HCT116 (cell line): ENCODE data around the gene SYMPK. TPM values are rescaled to one million over a fixed set of nuclear protein-coding genes. Genes with fewer than 3 reads are reported as not detected.
A peak's percentile ranks its signal among the peaks of the same experiment; 100 is the strongest.

Experiments
- ATAC-seq: fragments of 200-7000 bp; cut with Tn5 transposase; 2 replicates; pipeline ENCODE4 v1.9.1; 2020; ENCODE audit warnings: mild to moderate bottlenecking, moderate library complexity
- BruUV-seq: library from RNA; stranded (reverse); fragments of 400-500 nt; replicated peaks from 2 replicates; lab custom pipeline; 2021; lab: Mats Ljungman, UMichigan
- CTCF ChIA-PET: fragments of 300-600 bp; sonication (Branson Sonifier 250); formaldehyde crosslinking; loops from one replicate; lab custom pipeline; 2021; ENCODE audit warnings: antibody characterized with exemption; lab: Charles Lee
- POLR2A ChIA-PET: fragments of 300-600, 350-600 bp; sonication (Branson Sonifier 250); formaldehyde crosslinking; loops from one replicate; lab custom pipeline; 2021; ENCODE audit warnings: antibody characterized with exemption; lab: Charles Lee
- RAD21 ChIA-PET, 2 experiments: fragments of 300-600 bp; sonication (Branson Sonifier 250); formaldehyde crosslinking; loops; one replicate each; lab custom pipeline; 2023; ENCODE audit warnings: low total read pairs in 2 of 2; ENCODE audit not compliant: uncharacterized antibody in 2 of 2, unreplicated experiment in 2 of 2, low non-redundant PET in 1 of 2; lab: Charles Lee
- DNase-seq: peaks from one replicate; pipeline ENCODE4 v3.0.0-alpha.2; 2010; ENCODE audit warnings: low read depth, low spot score
- H2AFZ ChIP-seq: fragments of 200-600 bp; shearing (Covaris generic), sonication (generic); 2 replicates; pipeline ENCODE4 v1.6.1; 2017; ENCODE audit warnings: low read depth, mixed run types, mixed read lengths, antibody characterized with exemption, low read length; ENCODE audit not compliant: poor library complexity, severe bottlenecking
- H3K27ac ChIP-seq: 2 replicates; pipeline ENCODE4 v1.5.1; 2012; ENCODE audit warnings: low read depth, low read length
- H3K27me3 ChIP-seq: fragments of 200-600 bp; sonication (generic); 2 replicates; pipeline ENCODE4 v1.6.1; 2016; ENCODE audit warnings: mixed run types, low read length, mixed read lengths; ENCODE audit not compliant: insufficient read depth
- H3K36me3 ChIP-seq, 2 experiments: fragments of 200-500 bp in 1 of 2; fragments of 200-600 bp in 1 of 2; sonication (Bioruptor generic) in 1 of 2; sonication (generic) in 1 of 2; 2 replicates each; pipeline versions ENCODE4 v1.5.1 to v1.6.1; 2014 to 2016; ENCODE audit warnings: low read length in 2 of 2, inconsistent platforms in 1 of 2, mixed read lengths in 1 of 2, mixed run types in 1 of 2; ENCODE audit not compliant: insufficient read depth in 2 of 2, control insufficient read depth in 1 of 2
- H3K4me1 ChIP-seq, 2 experiments: fragments of 200-600 bp in 1 of 2; sonication (generic) in 1 of 2; 2 replicates each; pipeline versions ENCODE4 v1.5.1 to v1.6.1; 2012 to 2017; ENCODE audit warnings: low read length in 2 of 2, inconsistent platforms in 1 of 2, mild to moderate bottlenecking in 1 of 2, mixed read lengths in 1 of 2, mixed run types in 1 of 2, moderate library complexity in 1 of 2; ENCODE audit not compliant: insufficient read depth in 2 of 2, control insufficient read depth in 1 of 2
- H3K4me2 ChIP-seq: fragments of 200-600 bp; sonication (generic); 2 replicates; pipeline ENCODE4 v1.6.1; 2017; ENCODE audit warnings: mixed run types, low read length, mixed read lengths
- H3K4me3 ChIP-seq, 2 experiments: fragments of 200-600 bp in 1 of 2; sonication (generic) in 1 of 2; replicated peaks in 1 of 2; 2 replicates each; pipeline ENCODE4 v1.5.1; 2011 to 2016; ENCODE audit warnings: low read length in 2 of 2, control low read depth in 1 of 2, low read depth in 1 of 2, mild to moderate bottlenecking in 1 of 2, mixed read lengths in 1 of 2, mixed run types in 1 of 2
- H3K79me2 ChIP-seq: fragments of 200-600 bp; sonication (generic); 2 replicates; pipeline ENCODE4 v1.6.1; 2017; ENCODE audit warnings: mild to moderate bottlenecking, mixed run types, low read length, moderate library complexity, mixed read lengths; ENCODE audit not compliant: insufficient read depth
- H3K9ac ChIP-seq: fragments of 200-600 bp; sonication (generic); 2 replicates; pipeline ENCODE4 v1.6.1; 2016; ENCODE audit warnings: low read length, mixed read lengths
- H3K9me2 ChIP-seq: fragments of 200-600 bp; sonication (generic), shearing (Covaris generic); 2 replicates; pipeline ENCODE4 v1.6.1; 2017; ENCODE audit warnings: mixed run types, mild to moderate bottlenecking, moderate library complexity; ENCODE audit not compliant: insufficient read depth
- H3K9me3 ChIP-seq, 2 experiments: fragments of 200-500 bp in 1 of 2; fragments of 200-600 bp in 1 of 2; sonication (Bioruptor generic) in 1 of 2; sonication (generic) in 1 of 2; 2 replicates each; pipeline ENCODE4 v1.6.1; 2014 to 2017; ENCODE audit warnings: low read length in 2 of 2, mixed read lengths in 2 of 2, inconsistent platforms in 1 of 2, low read depth in 1 of 2, mild to moderate bottlenecking in 1 of 2, mixed run types in 1 of 2, moderate library complexity in 1 of 2; ENCODE audit not compliant: control insufficient read depth in 1 of 2, insufficient read depth in 1 of 2
- H4K20me1 ChIP-seq: fragments of 200-600 bp; sonication (generic), shearing (Covaris generic); 2 replicates; pipeline ENCODE4 v1.6.1; 2017; ENCODE audit warnings: mixed run types, mild to moderate bottlenecking, moderate library complexity; ENCODE audit not compliant: insufficient read depth
- CTCF ChIP-seq, 3 experiments: fragments of 200-600 bp in 1 of 3; sonication (generic) in 1 of 3; IDR thresholded peaks in 2 of 3; conservative IDR thresholded peaks in 1 of 3; 2 replicates each; pipeline ENCODE4 v1.5.1; 2012 to 2017; ENCODE audit warnings: low read depth in 2 of 3, low read length in 2 of 3, antibody characterized with exemption in 1 of 3, borderline replicate concordance in 1 of 3, control low read depth in 1 of 3, mild to moderate bottlenecking in 1 of 3, mixed read lengths in 1 of 3, mixed run types in 1 of 3, moderate library complexity in 1 of 3; ENCODE audit not compliant: insufficient read depth in 1 of 3
- ELF1 ChIP-seq: IDR thresholded peaks from 2 replicates; pipeline ENCODE4 v1.6.1; 2012; ENCODE audit warnings: low read depth, borderline replicate concordance
- SP1 ChIP-seq: IDR thresholded peaks from 2 replicates; pipeline ENCODE4 v1.6.1; 2012; ENCODE audit warnings: low read depth
- YY1 ChIP-seq: IDR thresholded peaks from 2 replicates; pipeline ENCODE4 v1.6.1; 2011; ENCODE audit warnings: low read length, low read depth, moderate library complexity, mild to moderate bottlenecking; ENCODE audit not compliant: insufficient replicate concordance; ENCODE audit errors: extremely low read depth
- intact Hi-C: fragments of 100-400 bp; cut with micrococcal nuclease; formaldehyde crosslinking; loops from 2 replicates; pipeline ENCODE4 v1.10.0; 2022
- total RNA-seq: library from RNA; stranded (reverse); gene quantifications from one replicate; pipeline ENCODE4 v1.2.1, GENCODE V29; 2021; ENCODE audit not compliant: unreplicated experiment

Gene SYMPK
- total RNA-seq, 1 experiment from 2014 or later: 117 TPM

GRCh38 chr19:45852145-45852750 lies 10.7 kb downstream of the SYMPK start:
- H3K27ac ChIP-seq: no peak overlapping the region
- H3K9me2 ChIP-seq: no peaks in the 10 kb centered on the region
- no peak for TF ChIP-seq ELF1
- no peak for TF ChIP-seq YY1
- H3K4me1 ChIP-seq: no peaks in the 10 kb centered on the region
- peaks cover 34% of the 10 kb centered on the region for H3K79me2 ChIP-seq
- H2AFZ ChIP-seq: no peak overlapping the region
- no peak overlapping the region for H3K9ac ChIP-seq
- no peak overlapping the region for H3K4me3 ChIP-seq
- H3K27me3 ChIP-seq: no peaks in the 10 kb centered on the region
- peaks cover 45 to 52% of the 10 kb centered on the region in 2 experiments for H3K36me3 ChIP-seq
- no peaks in the 10 kb centered on the region for H4K20me1 ChIP-seq
- no peaks in the 10 kb centered on the region for H3K9me3 ChIP-seq
- BruUV-seq: no TSS peak
- POLR2A ChIA-PET: interaction anchor here (0.9 kb wide), 1 partner anchor 11 kb away, joined by 3 read pairs; no protein-coding TSS in a partner anchor
- CTCF ChIA-PET: no interaction called here
- ATAC-seq (no peak), DNase-seq (no peak)
- RAD21 ChIA-PET: no interaction called here
- H3K4me2 ChIP-seq: no peak overlapping the region
- intact Hi-C loops: no loop called here

GRCh38 chr19:45848922-45849321 lies 14.0 kb downstream of the SYMPK start:
- 0 out of 2 replicates have a peak, but pooled peaks cover 2% of the 10 kb centered on the region for H3K79me2 ChIP-seq
- H3K4me2 ChIP-seq: no peak overlapping the region
- no peak overlapping the region for H3K9ac ChIP-seq
- peaks cover 54 to 60% of the 10 kb centered on the region in 2 experiments for H3K36me3 ChIP-seq
- TF ChIP-seq SP1: no peak
- peak in 2 of 3 experiments; percentile 48 to 53; a peak in 4 of 6 replicates for TF ChIP-seq CTCF (IDR thresholded peaks at IDR 0.05 in 2 of 3, conservative IDR thresholded peaks at IDR 0.05 in 1 of 3; ENCODE audit: borderline replicate concordance in 1 of 3, insufficient read depth in 1 of 3, low read depth in 2 of 3, low read length in 2 of 3)
- ChIA-PET POLR2A (no interaction called here), RAD21 (no interaction called here), CTCF (interaction anchor here (0.7 kb wide), 1 partner anchor 32 kb away, joined by 3 read pairs; no protein-coding TSS in a partner anchor)
- peak; percentile 82 for ATAC-seq
- H3K27me3 ChIP-seq: no peaks in the 10 kb centered on the region
- no TSS peak for BruUV-seq
- no peak overlapping the region for H3K27ac ChIP-seq
- H3K4me3 ChIP-seq: no peak overlapping the region
- H3K9me2 ChIP-seq: no peaks in the 10 kb centered on the region
- no peaks in the 10 kb centered on the region for H3K4me1 ChIP-seq
- no peaks in the 10 kb centered on the region for H4K20me1 ChIP-seq
- H3K9me3 ChIP-seq: no peaks in the 10 kb centered on the region
- H2AFZ ChIP-seq: no peak overlapping the region
- intact Hi-C loops: no loop called here
- DNase-seq: no peak
